ENCODE results near the gene ABHD17C. TPM values are rescaled to one million over a fixed set of nuclear protein-coding genes. Genes with fewer than 3 reads are reported as not detected.
A peak's percentile ranks its signal among the peaks of the same experiment; 100 is the strongest.

Gene ABHD17C
- total RNA-seq, 1 experiment from 2014 or later, result 10.3 TPM

DNA sequence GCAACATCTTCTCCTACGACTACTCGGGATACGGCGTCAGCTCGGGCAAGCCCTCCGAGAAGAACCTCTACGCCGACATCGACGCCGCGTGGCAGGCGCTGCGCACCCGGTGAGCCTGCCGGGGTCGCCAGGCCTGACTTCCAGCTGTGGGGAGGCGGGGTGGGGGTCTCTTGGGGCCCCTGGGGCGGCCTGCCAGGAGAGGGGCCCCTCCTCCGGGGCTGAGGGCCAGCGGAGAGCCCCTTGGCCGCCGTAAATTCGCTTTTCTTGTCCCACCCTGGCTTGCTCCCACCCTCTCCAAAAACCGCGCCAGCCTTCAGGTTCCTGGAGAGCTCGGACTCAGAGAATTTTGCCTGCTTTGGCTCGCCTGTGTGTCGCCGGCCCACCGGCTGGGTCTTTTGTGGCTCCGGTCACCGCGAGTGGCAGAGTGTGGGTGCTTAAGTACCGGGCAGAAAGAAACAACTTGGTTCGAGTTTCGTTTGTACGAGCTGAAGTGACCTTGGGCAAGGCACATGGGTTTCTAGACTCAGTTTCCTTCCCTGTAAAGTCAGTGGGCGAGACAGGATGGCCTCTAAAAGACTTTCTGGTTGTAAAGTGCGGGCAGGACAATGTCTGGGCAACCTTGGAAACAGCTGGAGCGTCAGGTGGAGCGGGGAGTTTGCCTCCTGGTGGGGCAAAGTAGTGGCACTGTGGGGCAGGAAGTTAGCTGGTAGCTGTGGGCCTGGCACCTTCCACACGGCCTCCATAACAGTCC, 976 bp downstream of the ABHD17C start:
- peaks cover 64% of the 10 kb centered on the region for H3K79me2 ChIP-seq (ENCODE audit: low read length)
- H3K27me3 ChIP-seq (ENCODE audit: low read length), result no peaks in the 10 kb centered on the region
- ChIA-PET POLR2A (ENCODE audit: unreplicated experiment) (no interaction called here), CTCF (interaction anchor here (0.7 to 1.8 kb wide), 3 partner anchors 35 to 80 kb away, joined by 3 to 7 read pairs (median 5); no protein-coding TSS in a partner anchor)
- H3K9me3 ChIP-seq (ENCODE audit: low read length), result no peaks in the 10 kb centered on the region
- H3K36me3 ChIP-seq (ENCODE audit: low read depth, low read length), result no peaks in the 10 kb centered on the region
- H3K4me1 ChIP-seq (ENCODE audit: insufficient read depth, low read length), result peaks cover 69% of the 10 kb centered on the region
- H3K4me2 ChIP-seq (ENCODE audit: low read length), result peak overlapping the region; percentile 93
- ATAC-seq, result peak; percentile 31
- no peaks in the 10 kb centered on the region for H3F3A ChIP-seq (ENCODE audit: low read length, unreplicated experiment)
- 0 out of 2 replicates have a peak overlapping the region, but pooled peaks have one; percentile 22 for H2AFZ ChIP-seq (ENCODE audit: low read length)
- H4K20me1 ChIP-seq (ENCODE audit: low read length), result peaks cover 31% of the 10 kb centered on the region
- no peaks in the 10 kb centered on the region for H3K9me2 ChIP-seq (replicated peaks; ENCODE audit: low read length)
- no TSS peak for BruUV-seq (replicated peaks)
- TF ChIP-seq EZH2phosphoT487 (IDR thresholded peaks at IDR 0.05; ENCODE audit: borderline replicate concordance, low read length), result no peak
- TF ChIP-seq, protein P1, sequence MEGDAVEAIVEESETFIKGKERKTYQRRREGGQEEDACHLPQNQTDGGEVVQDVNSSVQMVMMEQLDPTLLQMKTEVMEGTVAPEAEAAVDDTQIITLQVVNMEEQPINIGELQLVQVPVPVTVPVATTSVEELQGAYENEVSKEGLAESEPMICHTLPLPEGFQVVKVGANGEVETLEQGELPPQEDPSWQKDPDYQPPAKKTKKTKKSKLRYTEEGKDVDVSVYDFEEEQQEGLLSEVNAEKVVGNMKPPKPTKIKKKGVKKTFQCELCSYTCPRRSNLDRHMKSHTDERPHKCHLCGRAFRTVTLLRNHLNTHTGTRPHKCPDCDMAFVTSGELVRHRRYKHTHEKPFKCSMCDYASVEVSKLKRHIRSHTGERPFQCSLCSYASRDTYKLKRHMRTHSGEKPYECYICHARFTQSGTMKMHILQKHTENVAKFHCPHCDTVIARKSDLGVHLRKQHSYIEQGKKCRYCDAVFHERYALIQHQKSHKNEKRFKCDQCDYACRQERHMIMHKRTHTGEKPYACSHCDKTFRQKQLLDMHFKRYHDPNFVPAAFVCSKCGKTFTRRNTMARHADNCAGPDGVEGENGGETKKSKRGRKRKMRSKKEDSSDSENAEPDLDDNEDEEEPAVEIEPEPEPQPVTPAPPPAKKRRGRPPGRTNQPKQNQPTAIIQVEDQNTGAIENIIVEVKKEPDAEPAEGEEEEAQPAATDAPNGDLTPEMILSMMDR (conservative IDR thresholded peaks at IDR 0.05; ENCODE audit: low read depth, low read length), result peak; percentile 51; the same call in 1 of the 2 replicates
- intact Hi-C loops (cut with micrococcal nuclease), result loop anchor here (2.0 to 5.0 kb wide), 4 partner anchors 34 to 129 kb away; partner anchors contain the start of gene CEMIP
- peak overlapping the region; percentile 95 for H3K9ac ChIP-seq (ENCODE audit: low read length)
- H3K4me3 ChIP-seq (ENCODE audit: low read length), result peak overlapping the region; percentile 96
- peak overlapping the region; percentile 76 for H3K27ac ChIP-seq (ENCODE audit: low read length)
- peak; percentile 62 for DNase-seq

- TSS peak; percentile 59 for BruUV-seq (replicated peaks)
- CTCF ChIA-PET, result interaction anchor here (0.7 to 1.8 kb wide), 3 partner anchors 37 to 79 kb away, joined by 3 to 7 read pairs (median 5); no protein-coding TSS in a partner anchor
- intact Hi-C loops (cut with micrococcal nuclease), result loop anchor here (2.0 to 5.0 kb wide), 4 partner anchors 35 to 130 kb away; partner anchors contain the start of gene CEMIP
Observed at GRCh38 chr15:80697075-80697685, 2.1 kb downstream of the ABHD17C start.

More at GRCh38 chr15:80697075-80697685, 2.1 kb downstream of the ABHD17C start:
- Histone ChIP-seq H3K9me3 (ENCODE audit: low read length) (no peaks in the 10 kb centered on the region), H4K20me1 (ENCODE audit: low read length) (peaks cover 37% of the 10 kb centered on the region), H2AFZ (ENCODE audit: low read length) (no peak overlapping the region), H3K27ac (ENCODE audit: low read length) (peak overlapping the region; percentile 76), H3K4me1 (ENCODE audit: insufficient read depth, low read length) (peaks cover 58% of the 10 kb centered on the region), H3K4me3 (ENCODE audit: low read length) (peak overlapping the region; percentile 96), H3K36me3 (ENCODE audit: low read depth, low read length) (no peaks in the 10 kb centered on the region), H3K79me2 (ENCODE audit: low read length) (peaks cover 74% of the 10 kb centered on the region), H3K9ac (ENCODE audit: low read length) (peak overlapping the region; percentile 95), H3K27me3 (ENCODE audit: low read length) (no peaks in the 10 kb centered on the region), H3K4me2 (ENCODE audit: low read length) (peak overlapping the region; percentile 93), H3K9me2 (replicated peaks; ENCODE audit: low read length) (no peaks in the 10 kb centered on the region), H3F3A (ENCODE audit: low read length, unreplicated experiment) (no peaks in the 10 kb centered on the region)
- DNase-seq (peak; percentile 47), ATAC-seq (no peak)
- TF ChIP-seq, protein P1 (conservative IDR thresholded peaks at IDR 0.05; ENCODE audit: low read depth, low read length), result no peak
- no peak for TF ChIP-seq EZH2phosphoT487 (IDR thresholded peaks at IDR 0.05; ENCODE audit: borderline replicate concordance, low read length)
- no peak for TF ChIP-seq EZH2 (IDR thresholded peaks at IDR 0.05; ENCODE audit: low read length, unreplicated experiment)
- POLR2A ChIA-PET (ENCODE audit: unreplicated experiment), result no interaction called here

Measured in PC-3 (cell line).